HUES6 (cell line): Measurements from ENCODE around the gene FGGY.

Experiments
- H3K27ac ChIP-seq: 2 replicates; pipeline ENCODE4 v1.7.0; 2013; ENCODE audit warnings: low read depth, mild to moderate bottlenecking, low read length, inconsistent platforms
- H3K27me3 ChIP-seq: 2 replicates; pipeline ENCODE4 v1.6.1; 2013; ENCODE audit warnings: low read length; ENCODE audit not compliant: control insufficient read depth, insufficient read depth
- H3K36me3 ChIP-seq: 2 replicates; pipeline ENCODE4 v1.6.1; 2013; ENCODE audit warnings: low read length; ENCODE audit not compliant: control insufficient read depth, insufficient read depth
- H3K4me1 ChIP-seq: 2 replicates; pipeline ENCODE4 v1.6.1; 2013; ENCODE audit warnings: low read length; ENCODE audit not compliant: control insufficient read depth, insufficient read depth
- H3K4me3 ChIP-seq: 2 replicates; pipeline ENCODE4 v1.5.1; 2013; ENCODE audit warnings: low read depth, low read length
- H3K9ac ChIP-seq: one replicate; pipeline ENCODE4 v1.6.1; 2013; ENCODE audit warnings: mild to moderate bottlenecking, low read length
- H3K9me3 ChIP-seq: 2 replicates; pipeline ENCODE4 v1.6.1; 2013; ENCODE audit warnings: low read depth, low read length; ENCODE audit not compliant: control insufficient read depth, insufficient read depth

The FGGY gene

DNA sequence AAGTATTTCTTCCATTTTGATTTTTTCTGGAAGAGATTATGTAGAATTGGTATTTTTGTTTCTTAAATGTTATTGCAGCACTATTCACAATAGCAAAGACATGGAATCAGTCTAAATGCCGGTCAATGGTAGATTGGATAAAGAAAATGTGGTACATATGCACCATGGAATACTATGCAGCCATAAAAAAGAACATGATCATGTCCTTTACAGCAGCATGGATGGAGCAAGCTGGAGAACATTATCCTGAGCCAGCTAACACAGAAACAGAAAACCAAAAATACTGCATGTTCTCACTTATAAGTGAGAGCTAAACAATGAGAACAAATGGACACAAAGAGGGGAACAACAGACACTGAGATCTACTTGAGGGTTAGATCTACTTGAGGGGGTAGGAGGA, 5.4 kb downstream of the FGGY start:
- Histone ChIP-seq H3K9ac (no peak overlapping the region), H3K27ac (no peak overlapping the region), H3K4me1 (peaks cover 8% of the 10 kb centered on the region), H3K4me3 (no peak overlapping the region), H3K9me3 (peaks cover 14% of the 10 kb centered on the region; the same call in 1 of the 2 replicates), H3K27me3 (no peaks in the 10 kb centered on the region), H3K36me3 (0 out of 2 replicates have a peak, but pooled peaks cover 5% of the 10 kb centered on the region)

DNA sequence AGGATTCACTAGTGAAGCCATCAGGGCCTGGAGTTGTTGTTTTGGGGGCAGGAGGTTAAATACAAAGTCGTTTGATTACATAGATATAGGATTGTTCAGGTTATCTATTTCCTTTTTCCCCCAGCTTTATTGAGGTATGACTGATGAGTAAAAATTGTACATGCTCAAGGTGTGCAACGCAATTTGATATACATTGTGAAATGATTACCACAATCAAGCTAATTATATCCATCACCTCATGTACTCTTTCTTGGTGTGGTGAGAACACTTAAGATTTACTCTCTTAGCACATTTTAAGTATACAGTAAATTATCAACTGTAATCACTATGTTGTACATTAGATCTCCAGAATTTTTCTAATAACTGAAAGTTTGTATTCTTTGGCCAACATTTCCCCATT, 6.0 kb downstream of the FGGY start:
- peaks cover 6% of the 10 kb centered on the region for H3K4me1 ChIP-seq
- no peak overlapping the region for H3K4me3 ChIP-seq

DNA sequence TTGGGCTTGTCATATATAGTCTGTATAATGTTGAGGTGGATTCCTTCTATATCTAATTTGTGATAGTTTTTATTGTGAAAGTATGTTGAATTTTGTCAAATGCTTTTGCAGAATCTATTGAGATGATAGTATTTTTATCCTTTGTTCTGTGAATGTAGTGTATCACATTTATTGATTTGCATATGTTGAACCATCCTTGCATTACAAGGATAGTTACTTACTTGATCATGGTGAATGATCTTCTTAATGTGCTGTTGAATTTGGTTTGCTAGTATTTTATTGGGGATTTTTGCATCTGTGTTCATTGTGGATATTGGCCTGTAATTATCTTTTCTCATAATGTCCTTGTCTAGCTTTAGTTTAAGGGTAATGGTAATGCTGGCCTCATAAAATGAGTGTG, 8.3 kb downstream of the FGGY start:
- Histone ChIP-seq H3K36me3 (0 out of 2 replicates have a peak, but pooled peaks cover 5% of the 10 kb centered on the region), H3K27ac (no peak overlapping the region), H3K4me3 (no peak overlapping the region), H3K9me3 (peaks cover 14% of the 10 kb centered on the region; the same call in 1 of the 2 replicates), H3K4me1 (peaks cover 8% of the 10 kb centered on the region), H3K27me3 (no peaks in the 10 kb centered on the region), H3K9ac (no peak overlapping the region)

More for the DNA sequence above, 6.0 kb downstream of the FGGY start:
- 0 out of 2 replicates have a peak, but pooled peaks cover 5% of the 10 kb centered on the region for H3K36me3 ChIP-seq
- no peak overlapping the region for H3K27ac ChIP-seq
- no peaks in the 10 kb centered on the region for H3K27me3 ChIP-seq
- H3K9ac ChIP-seq = no peak overlapping the region
- H3K9me3 ChIP-seq = peaks cover 14% of the 10 kb centered on the region; the same call in 1 of the 2 replicates

DNA sequence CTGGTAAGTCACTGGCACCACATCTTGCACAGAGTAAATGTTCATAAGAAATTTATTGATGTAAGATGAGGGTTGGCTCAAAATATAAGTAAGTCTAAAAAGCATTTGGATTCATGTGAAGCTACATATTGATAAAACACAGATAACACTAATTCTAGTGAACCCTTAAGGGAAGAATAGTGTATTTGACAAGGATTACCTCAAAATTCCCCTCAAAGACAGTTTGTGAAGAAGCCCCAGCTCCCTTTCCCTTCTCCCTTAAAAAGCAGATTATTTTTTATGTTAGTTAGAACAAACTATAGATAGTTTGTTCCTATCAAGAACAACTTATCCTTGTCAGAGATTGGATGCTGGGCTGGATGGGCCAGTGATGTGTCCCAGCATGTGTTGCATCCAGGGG, 10.7 kb downstream of the FGGY start:
- no peak overlapping the region for H3K9ac ChIP-seq
- H3K27ac ChIP-seq = no peak overlapping the region
- no peaks in the 10 kb centered on the region for H3K36me3 ChIP-seq
- no peaks in the 10 kb centered on the region for H3K27me3 ChIP-seq
- H3K4me1 ChIP-seq = peaks cover 8% of the 10 kb centered on the region
- no peak overlapping the region for H3K4me3 ChIP-seq
- peaks cover 10% of the 10 kb centered on the region; the same call in 1 of the 2 replicates for H3K9me3 ChIP-seq

DNA sequence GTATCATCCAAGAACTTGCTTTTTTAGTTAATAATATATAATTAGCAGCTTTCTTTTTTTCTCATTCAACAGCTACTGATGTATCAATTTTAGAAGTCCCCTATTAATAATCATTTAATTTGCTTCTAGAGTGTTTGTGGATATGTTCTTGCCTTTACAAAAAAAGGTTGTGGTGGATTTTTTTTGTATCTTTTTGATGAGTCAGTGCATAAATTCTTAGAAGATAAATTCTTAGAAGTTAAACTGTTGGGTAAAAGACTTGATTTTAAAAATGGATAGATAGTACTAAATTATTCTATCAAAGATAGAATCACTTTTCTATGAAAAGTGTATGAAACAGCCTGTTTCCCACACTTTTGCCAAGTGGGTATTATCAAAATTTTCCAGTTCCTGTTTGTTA, 11.9 kb downstream of the FGGY start:
- H3K9ac ChIP-seq = no peak overlapping the region
- H3K27ac ChIP-seq = no peak overlapping the region
- H3K9me3 ChIP-seq = peaks cover 10% of the 10 kb centered on the region; the same call in 1 of the 2 replicates
- H3K4me3 ChIP-seq = no peak overlapping the region
- no peaks in the 10 kb centered on the region for H3K36me3 ChIP-seq
- peaks cover 8% of the 10 kb centered on the region for H3K4me1 ChIP-seq
- no peaks in the 10 kb centered on the region for H3K27me3 ChIP-seq

DNA sequence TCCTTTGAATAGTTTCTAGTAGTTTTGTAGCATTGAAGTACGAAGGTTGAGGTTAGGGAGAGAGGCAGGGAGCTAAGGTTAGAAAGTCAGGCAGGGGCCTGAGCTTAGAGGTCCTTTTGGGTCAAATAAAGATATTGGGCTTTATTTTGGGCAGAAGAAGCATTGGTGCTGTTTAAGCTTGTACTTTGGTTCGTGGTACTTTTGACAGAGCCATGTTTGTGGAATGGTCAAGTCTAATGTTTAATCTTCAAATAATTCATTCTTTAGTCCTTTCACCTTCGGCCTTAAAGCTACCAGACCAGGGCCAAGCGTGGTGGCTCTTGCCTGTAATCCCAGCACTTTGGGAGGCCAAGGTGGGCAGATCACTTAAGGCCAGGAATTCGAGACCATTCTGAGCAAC, 12.5 kb downstream of the FGGY start:
- Histone ChIP-seq H3K27me3 (no peaks in the 10 kb centered on the region), H3K4me1 (peaks cover 8% of the 10 kb centered on the region), H3K4me3 (no peak overlapping the region), H3K9ac (no peak overlapping the region), H3K27ac (no peak overlapping the region), H3K9me3 (peaks cover 10% of the 10 kb centered on the region; the same call in 1 of the 2 replicates), H3K36me3 (no peaks in the 10 kb centered on the region)

DNA sequence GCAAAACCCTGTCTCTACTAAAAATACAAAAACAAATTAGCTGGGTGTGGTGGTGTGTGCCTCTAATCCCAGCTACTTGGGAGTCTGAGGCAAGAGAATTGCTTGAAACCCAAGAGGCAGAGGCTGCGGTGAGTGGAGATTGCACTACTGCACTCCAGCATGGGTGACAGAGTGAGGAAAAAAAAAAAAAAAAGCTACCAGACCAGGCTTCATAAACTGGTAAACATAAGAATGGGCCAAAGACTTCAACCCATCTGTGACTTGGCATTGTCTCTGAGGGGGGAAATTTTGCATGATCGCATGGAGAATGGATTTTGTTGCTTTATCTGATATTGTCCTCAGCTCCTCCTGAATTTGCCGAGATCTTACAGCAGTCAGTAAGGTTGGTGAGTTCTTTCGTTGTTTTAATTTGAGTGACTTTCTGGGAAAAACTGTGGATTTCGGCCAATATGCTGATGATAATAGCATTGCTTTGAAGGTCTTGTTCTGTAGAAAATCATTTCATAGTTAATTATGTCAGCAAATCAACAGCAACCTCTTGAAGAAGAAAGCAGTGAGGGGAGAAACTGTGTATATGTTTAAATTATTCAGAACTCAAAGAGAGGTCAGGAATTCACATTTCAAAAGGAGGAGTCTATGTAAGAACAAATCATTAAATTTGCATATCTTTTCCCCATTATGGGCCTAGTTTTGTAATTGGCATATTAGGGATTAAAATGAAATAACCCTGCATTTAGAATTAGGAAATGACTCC, 13.1 kb downstream of the FGGY start:
- Histone ChIP-seq H3K27ac (no peak overlapping the region), H3K9me3 (peaks cover 8% of the 10 kb centered on the region; the same call in 1 of the 2 replicates), H3K4me1 (peaks cover 8% of the 10 kb centered on the region), H3K36me3 (no peaks in the 10 kb centered on the region), H3K4me3 (no peak overlapping the region), H3K9ac (no peak overlapping the region), H3K27me3 (no peaks in the 10 kb centered on the region)

DNA sequence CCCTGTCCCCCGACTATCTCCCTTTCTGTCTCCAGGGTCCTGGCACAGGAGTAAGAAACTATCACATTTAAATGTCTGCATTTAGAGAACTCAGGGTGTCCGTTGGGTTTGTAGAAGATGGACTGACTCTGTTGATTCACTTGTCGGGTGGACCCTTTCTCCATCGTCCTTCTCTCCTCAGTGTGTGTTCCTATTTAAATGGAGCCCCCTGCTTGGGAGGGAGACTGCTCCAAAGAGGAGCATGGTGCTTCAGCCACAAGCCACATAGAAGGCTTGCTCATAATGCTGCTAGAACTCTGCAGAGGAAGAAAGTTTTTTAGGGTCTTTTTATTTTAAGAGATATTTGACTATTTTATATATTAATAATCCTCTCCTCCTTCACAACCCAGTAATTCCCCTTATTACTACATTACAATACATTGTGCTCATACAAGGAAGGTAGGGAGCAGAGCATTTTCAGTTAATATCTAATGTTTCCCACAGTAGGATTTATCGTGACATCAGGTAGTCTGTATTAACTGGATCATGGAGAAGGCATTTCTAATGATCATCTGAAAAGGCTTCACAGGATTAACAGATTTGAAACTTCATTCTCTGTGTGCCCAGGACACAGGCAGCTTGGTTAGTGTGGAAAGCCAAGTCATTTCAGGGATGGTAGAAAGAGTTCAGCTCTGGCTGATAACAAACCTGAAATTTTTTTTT, 13.8 kb downstream of the FGGY start:
- Histone ChIP-seq H3K4me1 (peaks cover 8% of the 10 kb centered on the region), H3K27ac (no peak overlapping the region), H3K9me3 (peaks cover 2% of the 10 kb centered on the region; the same call in 1 of the 2 replicates)

DNA sequence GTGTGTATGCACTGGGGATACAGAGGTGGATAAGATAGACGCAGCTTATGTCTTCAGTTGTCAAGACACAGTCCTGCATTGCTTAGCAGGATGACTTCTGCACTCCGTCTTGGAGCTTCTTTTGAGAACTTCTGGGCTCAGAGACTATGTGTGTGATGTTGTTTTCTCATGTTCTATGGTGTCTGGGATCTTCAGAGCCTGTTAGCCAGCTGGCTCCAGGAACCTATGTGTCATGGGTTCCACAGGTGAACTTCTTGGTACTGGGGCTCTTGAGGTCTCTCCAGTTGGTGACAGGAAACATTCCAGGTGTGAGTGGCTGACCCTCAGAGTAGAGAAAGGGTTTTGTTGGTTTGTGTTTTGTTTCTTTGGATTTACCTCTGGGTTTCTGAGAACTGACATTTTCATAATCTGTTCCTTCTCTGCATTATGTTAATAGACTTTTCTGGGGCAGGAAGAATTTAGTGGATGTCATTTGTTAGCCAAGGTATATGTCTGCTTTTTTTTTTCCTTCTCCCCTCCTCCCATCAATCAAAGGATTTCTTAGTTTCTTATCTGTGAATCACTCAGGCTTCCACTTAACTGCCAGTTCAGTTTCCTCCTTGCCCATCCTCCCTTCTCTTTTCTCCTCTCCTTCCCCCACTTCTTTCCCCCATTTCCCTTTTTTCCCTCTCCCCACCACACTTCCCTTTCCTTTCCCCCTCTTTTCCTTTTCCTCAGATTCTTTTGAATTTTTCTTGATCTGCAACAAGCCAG, 18.1 kb downstream of the FGGY start:
- Histone ChIP-seq H3K9ac (no peak overlapping the region), H3K27me3 (no peaks in the 10 kb centered on the region), H3K9me3 (peaks cover 6% of the 10 kb centered on the region), H3K36me3 (no peaks in the 10 kb centered on the region), H3K4me3 (no peak overlapping the region), H3K4me1 (peaks cover 13% of the 10 kb centered on the region), H3K27ac (no peak overlapping the region)

More for the DNA sequence above, 13.8 kb downstream of the FGGY start:
- H3K36me3 ChIP-seq = no peaks in the 10 kb centered on the region
- no peaks in the 10 kb centered on the region for H3K27me3 ChIP-seq
- no peak overlapping the region for H3K9ac ChIP-seq
- H3K4me3 ChIP-seq = no peak overlapping the region

DNA sequence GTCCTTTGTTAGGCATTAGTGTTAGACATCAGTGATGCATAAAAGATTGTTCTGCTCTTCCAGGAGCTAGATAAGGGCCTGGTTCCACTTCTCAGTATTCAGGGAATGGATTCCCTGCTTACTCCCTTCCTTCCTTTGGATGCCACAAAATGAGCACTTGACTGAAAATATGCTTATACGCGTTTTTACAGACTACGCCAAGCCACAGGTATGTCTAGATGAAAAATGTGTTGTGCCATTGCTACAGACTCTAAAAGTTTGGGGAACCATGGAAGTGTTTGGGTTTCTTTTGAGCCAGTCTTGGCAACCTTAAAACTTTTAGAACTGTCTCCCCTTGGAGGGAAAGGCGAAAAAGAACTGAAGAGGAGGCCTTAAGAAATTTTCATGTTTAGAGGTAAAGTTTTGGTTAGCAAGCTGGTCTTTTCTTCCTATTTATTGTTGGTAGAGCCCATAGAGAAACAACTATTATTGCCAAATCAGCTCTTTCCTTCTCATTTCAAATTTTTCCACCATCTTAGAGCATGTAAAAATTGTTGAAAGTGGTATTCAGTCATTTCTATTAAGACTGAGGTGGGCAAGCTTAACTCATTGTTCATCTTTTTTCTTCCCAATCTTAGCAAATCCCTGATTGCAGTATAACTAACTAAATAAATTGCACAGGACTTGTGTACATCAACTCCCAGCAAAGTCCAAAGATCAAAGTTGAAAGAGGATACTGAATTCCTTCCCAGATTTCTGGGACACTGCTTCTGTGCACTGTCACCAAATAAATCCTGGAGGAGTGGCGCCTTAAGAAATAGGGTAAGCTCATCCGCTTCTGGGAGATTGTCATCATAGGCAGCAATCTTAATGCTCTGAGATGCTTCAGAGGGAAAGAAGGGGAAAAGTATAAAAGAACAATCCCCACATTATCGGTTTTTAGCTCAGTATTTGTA, 18.9 kb downstream of the FGGY start:
- Histone ChIP-seq H3K9ac (no peak overlapping the region), H3K4me1 (peaks cover 10% of the 10 kb centered on the region; the same call in 1 of the 2 replicates), H3K27me3 (no peaks in the 10 kb centered on the region), H3K9me3 (peaks cover 6% of the 10 kb centered on the region), H3K27ac (no peak overlapping the region), H3K4me3 (no peak overlapping the region), H3K36me3 (no peaks in the 10 kb centered on the region)
